Endothelial cell of umbilical vein (primary cell): Measurements from ENCODE around the gene PEDS1. TPM values are rescaled to one million over a fixed set of nuclear protein-coding genes. Genes with fewer than 3 reads are reported as not detected.

Source experiments
- BruUV-seq: library from RNA; stranded (reverse); fragments of 400-500 nt; replicated peaks from 2 replicates; lab custom pipeline; 2021; lab: Mats Ljungman, UMichigan
- CTCF ChIA-PET: fragments of 300-600, 350-600 bp; sonication (Branson Sonifier 250); formaldehyde crosslinking; loops from one replicate; lab custom pipeline; 2021; ENCODE audit warnings: antibody characterized with exemption, inconsistent platforms; lab: Charles Lee
- POLR2A ChIA-PET: fragments of 300-600, 350-600 bp; sonication (Branson Sonifier 250); formaldehyde crosslinking; loops from one replicate; lab custom pipeline; 2021; ENCODE audit warnings: antibody characterized with exemption, inconsistent platforms; lab: Charles Lee
- DNase-seq: peaks from one replicate; pipeline ENCODE4 v3.0.0-alpha.2; 2011; ENCODE audit warnings: low read depth, low spot score
- FAIRE-seq: peaks from 2 replicates; lab custom pipeline; 2011; peaks lifted over from hg19 to GRCh38; lab: Jason Lieb, UNC
- H2AFZ ChIP-seq: 2 replicates; pipeline ENCODE4 v1.6.0; 2012; ENCODE audit warnings: low read depth, low read length, control low read depth, inconsistent platforms
- H3K27ac ChIP-seq: 2 replicates; pipeline ENCODE4 v1.5.1; 2011; ENCODE audit warnings: low read depth, mild to moderate bottlenecking, control low read depth, low read length, moderate library complexity; ENCODE audit not compliant: insufficient read depth
- H3K27me3 ChIP-seq, 2 experiments: 2 replicates each; pipeline versions ENCODE4 v1.6.0 to v1.6.1; 2011; ENCODE audit warnings: low read length in 2 of 2, mixed read lengths in 1 of 2; ENCODE audit not compliant: control insufficient read depth in 2 of 2, insufficient read depth in 2 of 2
- H3K36me3 ChIP-seq, 2 experiments: 2 replicates in 1 of 2; 3 replicates in 1 of 2; pipeline ENCODE4 v1.5.1; 2011; ENCODE audit warnings: low read length in 2 of 2, mild to moderate bottlenecking in 1 of 2, moderate library complexity in 1 of 2; ENCODE audit not compliant: control insufficient read depth in 2 of 2, insufficient read depth in 2 of 2; ENCODE audit errors: extremely low read depth in 1 of 2
- H3K4me1 ChIP-seq: 3 replicates; pipeline ENCODE4 v1.5.1; 2011; ENCODE audit warnings: mild to moderate bottlenecking, low read length; ENCODE audit not compliant: control insufficient read depth, insufficient read depth; ENCODE audit errors: extremely low read depth
- H3K4me2 ChIP-seq: 2 replicates; pipeline ENCODE4 v1.6.1; 2011; ENCODE audit warnings: low read length, control low read depth, mixed read lengths; ENCODE audit not compliant: insufficient read depth
- H3K4me3 ChIP-seq, 3 experiments: fragments of 200-600 bp in 1 of 3; sonication (generic), shearing (Covaris generic) in 1 of 3; replicated peaks in 1 of 3; 2 replicates each; pipeline ENCODE4 v1.5.1; 2011 to 2016; ENCODE audit warnings: control low read depth in 3 of 3, low read length in 3 of 3, mild to moderate bottlenecking in 2 of 3, inconsistent platforms in 1 of 3, low read depth in 1 of 3, moderate library complexity in 1 of 3; ENCODE audit not compliant: insufficient read depth in 1 of 3
- H3K79me2 ChIP-seq: 2 replicates; pipeline ENCODE4 v1.6.0; 2012; ENCODE audit warnings: low read length, inconsistent platforms; ENCODE audit not compliant: control insufficient read depth, insufficient read depth
- H3K9ac ChIP-seq: replicated peaks from 2 replicates; pipeline ENCODE3; 2011; ENCODE audit warnings: low read length, control low read depth; ENCODE audit not compliant: insufficient read depth; ENCODE audit errors: extremely low read depth
- H3K9me1 ChIP-seq: replicated peaks from 3 replicates; pipeline ENCODE4 v1.6.0; 2011; ENCODE audit warnings: mild to moderate bottlenecking, low read length; ENCODE audit not compliant: control insufficient read depth, insufficient read depth; ENCODE audit errors: extremely low read depth
- H3K9me3 ChIP-seq: replicated peaks from 2 replicates; pipeline ENCODE4 v1.5.1; 2012; ENCODE audit warnings: low read length, inconsistent platforms; ENCODE audit not compliant: control insufficient read depth, insufficient read depth
- H4K20me1 ChIP-seq: replicated peaks from 2 replicates; pipeline ENCODE3; 2011; ENCODE audit warnings: mild to moderate bottlenecking, low read length; ENCODE audit not compliant: control insufficient read depth, insufficient read depth; ENCODE audit errors: extremely low read depth
- FOS ChIP-seq: IDR thresholded peaks from 2 replicates; pipeline ENCODE4 v1.6.1; 2011; ENCODE audit warnings: mild to moderate bottlenecking, low read length, moderate library complexity, borderline replicate concordance; ENCODE audit not compliant: insufficient read depth
- JUN ChIP-seq: IDR thresholded peaks from 2 replicates; pipeline ENCODE4 v1.6.1; 2011; ENCODE audit warnings: borderline replicate concordance, low read depth; ENCODE audit not compliant: insufficient read length, insufficient read depth
- POLR2A ChIP-seq: IDR thresholded peaks from 2 replicates; pipeline ENCODE4 v1.6.1; 2012; ENCODE audit warnings: low read depth, mild to moderate bottlenecking, control low read depth, low read length
- dilution Hi-C: fragments of 300-500 bp; cut with MboI; formaldehyde crosslinking; loops from one replicate; pipeline ENCODE4 v1.15.0; 2019; ENCODE audit warnings: low sequenced_read_pairs; ENCODE audit not compliant: extremely low pct_ligation_motif_present
- intact Hi-C: fragments of 100-400 bp; cut with micrococcal nuclease; formaldehyde crosslinking; loops from one replicate; pipeline ENCODE4 v1.10.0; 2022
- polyA plus RNA-seq, 4 experiments: library from polyadenylated mRNA; depleted of rRNA in 3 of 4; stranded (reverse) in 3 of 4; unstranded in 1 of 4; fragments of >200 nt; gene quantifications; 2 replicates each; pipeline versions ENCODE4 v1.2.1 to v1.2.3, GENCODE V29; 2011 to 2012; ENCODE audit warnings: missing spikeins in 1 of 4
- total RNA-seq: library from RNA; stranded (reverse); gene quantifications from 2 replicates; pipeline ENCODE4 v1.2.3, GENCODE V29; 2021
- TF ChIP-seq, protein P1 (sequence below): IDR thresholded peaks from 2 replicates; pipeline ENCODE4 v1.6.1; 2011; ENCODE audit not compliant: insufficient read depth, insufficient read length
- TF ChIP-seq, protein P2 (sequence below), 2 donors: IDR thresholded peaks; 1 replicate in 1 of 2; 2 replicates in 1 of 2; pipeline ENCODE4 v1.5.1; 2011; ENCODE audit warnings: low read length in 2 of 2, mild to moderate bottlenecking in 2 of 2, moderate library complexity in 2 of 2, control low read depth in 1 of 2, inconsistent platforms in 1 of 2, low read depth in 1 of 2; ENCODE audit not compliant: insufficient read depth in 1 of 2; ENCODE audit errors: extremely low read depth in 1 of 2

The PEDS1 gene
- total and polyA plus RNA-seq, 2 donors (not counting 3 experiments of a cell fraction or from before 2014, with no cell fraction given) = 62.7 to 131 TPM

DNA sequence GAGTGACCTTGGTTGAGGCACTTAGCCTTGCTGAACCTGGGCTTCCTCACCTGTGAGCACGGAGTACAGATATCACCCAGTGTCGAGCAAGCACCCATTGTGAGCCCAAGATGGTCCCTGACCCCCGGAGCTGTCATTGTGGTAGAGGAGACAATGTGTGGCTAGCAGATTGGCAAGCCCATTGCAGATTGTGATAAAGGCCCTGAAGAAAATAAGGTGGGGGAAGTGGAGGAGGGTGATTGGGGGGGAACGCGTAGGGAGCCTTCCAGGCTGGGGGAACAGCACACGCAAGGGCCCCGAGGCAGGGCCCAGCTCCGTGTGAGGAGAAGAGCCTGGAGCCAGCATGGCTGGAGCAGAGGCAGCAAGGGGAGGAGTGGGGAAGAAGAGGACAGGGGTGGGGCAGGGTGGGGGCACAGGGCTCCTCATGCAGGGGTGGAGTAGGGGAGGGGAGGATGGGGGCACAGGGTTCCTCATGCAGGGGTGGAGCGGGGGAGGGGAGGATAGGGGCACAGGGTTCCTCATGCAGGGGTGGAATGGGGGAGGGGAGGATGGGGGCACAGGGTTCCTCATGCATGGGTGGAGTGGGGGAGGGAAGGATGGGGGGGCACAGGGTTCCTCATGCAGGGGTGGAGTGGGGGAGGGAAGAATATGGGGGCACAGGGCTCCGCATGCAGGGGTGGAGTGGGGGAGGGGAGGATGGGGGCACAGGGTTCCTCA, 44.1 kb upstream of the PEDS1 start:
- intact Hi-C loops (no loop called here), dilution Hi-C loops (no loop called here)
- DNase-seq (no peak), FAIRE-seq (no peak)
- Histone ChIP-seq H3K27ac (no peak overlapping the region), H3K4me2 (no peak overlapping the region), H3K9me1 (no peaks in the 10 kb centered on the region), H3K9me3 (no peaks in the 10 kb centered on the region), H3K4me1 (peaks cover 9% of the 10 kb centered on the region), H4K20me1 (no peaks in the 10 kb centered on the region), H2AFZ (no peak overlapping the region), H3K9ac (no peak overlapping the region), H3K4me3 (no peak overlapping the region), H3K79me2 (peaks cover 9% of the 10 kb centered on the region), H3K27me3 (no peaks in the 10 kb centered on the region), H3K36me3 (no peaks in the 10 kb centered on the region)
- ChIA-PET POLR2A (no interaction called here), CTCF (interaction anchor here (1.1 kb wide), 1 partner anchor 266 kb away, joined by 4 read pairs; no protein-coding TSS in a partner anchor)
- BruUV-seq = no TSS peak
- no peak for TF ChIP-seq JUN

DNA sequence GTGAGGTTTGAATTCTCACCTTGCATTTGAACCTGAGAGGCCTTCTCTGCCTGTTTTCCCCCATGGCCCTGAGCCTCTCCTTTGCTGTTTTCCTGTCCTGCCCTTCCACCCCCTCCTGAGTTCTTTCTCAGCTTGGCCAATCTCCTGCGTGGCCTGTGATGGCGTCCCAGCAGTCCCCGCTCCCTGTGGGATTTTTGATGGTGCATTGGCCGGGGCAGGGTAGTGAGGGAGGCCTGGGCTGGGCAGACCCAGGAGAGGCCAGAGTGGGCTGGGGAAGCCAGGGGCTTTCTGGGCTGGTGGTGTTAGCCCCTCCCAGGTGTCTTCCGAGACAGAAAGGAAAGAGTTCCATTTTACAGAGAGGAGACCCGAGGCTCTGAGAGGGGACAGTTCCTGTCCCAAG, 43.4 kb upstream of the PEDS1 start:
- no peak overlapping the region for H3K4me3 ChIP-seq
- no peaks in the 10 kb centered on the region for H3K9me1 ChIP-seq
- TF ChIP-seq FOS = no peak
- TF ChIP-seq JUN = no peak
- TF ChIP-seq POLR2A = no peak
- TF ChIP-seq, protein P1, sequence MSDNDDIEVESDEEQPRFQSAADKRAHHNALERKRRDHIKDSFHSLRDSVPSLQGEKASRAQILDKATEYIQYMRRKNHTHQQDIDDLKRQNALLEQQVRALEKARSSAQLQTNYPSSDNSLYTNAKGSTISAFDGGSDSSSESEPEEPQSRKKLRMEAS = no peak
- TF ChIP-seq, protein P2, sequence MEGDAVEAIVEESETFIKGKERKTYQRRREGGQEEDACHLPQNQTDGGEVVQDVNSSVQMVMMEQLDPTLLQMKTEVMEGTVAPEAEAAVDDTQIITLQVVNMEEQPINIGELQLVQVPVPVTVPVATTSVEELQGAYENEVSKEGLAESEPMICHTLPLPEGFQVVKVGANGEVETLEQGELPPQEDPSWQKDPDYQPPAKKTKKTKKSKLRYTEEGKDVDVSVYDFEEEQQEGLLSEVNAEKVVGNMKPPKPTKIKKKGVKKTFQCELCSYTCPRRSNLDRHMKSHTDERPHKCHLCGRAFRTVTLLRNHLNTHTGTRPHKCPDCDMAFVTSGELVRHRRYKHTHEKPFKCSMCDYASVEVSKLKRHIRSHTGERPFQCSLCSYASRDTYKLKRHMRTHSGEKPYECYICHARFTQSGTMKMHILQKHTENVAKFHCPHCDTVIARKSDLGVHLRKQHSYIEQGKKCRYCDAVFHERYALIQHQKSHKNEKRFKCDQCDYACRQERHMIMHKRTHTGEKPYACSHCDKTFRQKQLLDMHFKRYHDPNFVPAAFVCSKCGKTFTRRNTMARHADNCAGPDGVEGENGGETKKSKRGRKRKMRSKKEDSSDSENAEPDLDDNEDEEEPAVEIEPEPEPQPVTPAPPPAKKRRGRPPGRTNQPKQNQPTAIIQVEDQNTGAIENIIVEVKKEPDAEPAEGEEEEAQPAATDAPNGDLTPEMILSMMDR (IDR thresholded peaks at IDR 0.05; ENCODE audit: extremely low read depth in 1 of 2, insufficient read depth in 1 of 2, low read depth in 1 of 2, low read length in 2 of 2) = no peak
- DNase-seq (no peak), FAIRE-seq (no peak)
- POLR2A ChIA-PET = no interaction called here
- no peak overlapping the region for H2AFZ ChIP-seq
- H3K4me2 ChIP-seq = no peak overlapping the region
- no peaks in the 10 kb centered on the region for H3K36me3 ChIP-seq
- intact Hi-C loops = no loop called here
- H3K27ac ChIP-seq = no peak overlapping the region
- H3K79me2 ChIP-seq = peaks cover 11% of the 10 kb centered on the region
- H3K27me3 ChIP-seq = no peaks in the 10 kb centered on the region
- no TSS peak for BruUV-seq
- H3K9ac ChIP-seq = no peak overlapping the region
- peaks cover 12% of the 10 kb centered on the region for H3K4me1 ChIP-seq
- dilution Hi-C loops = no loop called here
- H4K20me1 ChIP-seq = no peaks in the 10 kb centered on the region
- no peaks in the 10 kb centered on the region for H3K9me3 ChIP-seq
- CTCF ChIA-PET = interaction anchor here (1.1 kb wide), 1 partner anchor 267 kb away, joined by 4 read pairs; no protein-coding TSS in a partner anchor
